Adrenal gland (tissue), 5 donors: ENCODE data around the gene TBC1D9.

Source experiments
- CTCF ChIP-seq, 6 experiments: fragments of 450-650 bp in 4 of 6; fragments of 200-600 bp in 2 of 6; sonication (generic) in 1 of 6; IDR thresholded peaks; 1 replicate in 5 of 6; 2 replicates in 1 of 6; pipeline versions ENCODE4 v1.5.1 to v1.8.0; 2016 to 2021; ENCODE audit warnings: antibody characterized with exemption in 6 of 6, mild to moderate bottlenecking in 2 of 6, moderate library complexity in 1 of 6
- POLR2A ChIP-seq, 2 donors: fragments of 450-650 bp; IDR thresholded peaks; one replicate each; pipeline ENCODE4 v1.6.1; 2017; ENCODE audit warnings: antibody characterized with exemption in 2 of 2, mild to moderate bottlenecking in 2 of 2, moderate library complexity in 1 of 2
- donor health status: DM: no; HTN: no; CAD: no.

- TF ChIP-seq CTCF (IDR thresholded peaks at IDR 0.05): no peak
- no peak for TF ChIP-seq POLR2A (IDR thresholded peaks at IDR 0.05)
Observed at GRCh38 chr4:140640150-140640748, 115.9 kb downstream of the TBC1D9 start.
